Lower lobe of right lung (tissue), 2 donors: ENCODE data around the gene KIR3DL3. TPM values are rescaled to one million over a fixed set of nuclear protein-coding genes. Genes with fewer than 3 reads are reported as not detected.
"Not testable (repeated sequence)": the region's sequence is repeated elsewhere in the genome, so short reads cannot be mapped to it uniquely, and the experiment has no call there.

Experiments
- ATAC-seq, 2 donors: fragments of 200-7000 bp; cut with Tn5 transposase; one replicate each; pipeline ENCODE4 v1.9.1; 2020 to 2022; ENCODE audit warnings: mild to moderate bottlenecking in 2 of 2, moderate library complexity in 2 of 2
- DNase-seq: peaks from one replicate; pipeline ENCODE4 v3.0.0-alpha.2; 2020
- H3K27ac ChIP-seq: fragments of 200-600 bp; one replicate; pipeline ENCODE4 v1.8.0; 2022
- H3K27me3 ChIP-seq: fragments of 200-600 bp; one replicate; pipeline ENCODE4 v1.8.0; 2022; ENCODE audit warnings: low read depth
- H3K36me3 ChIP-seq: fragments of 200-600 bp; one replicate; pipeline ENCODE4 v1.8.0; 2022; ENCODE audit warnings: mild to moderate bottlenecking
- H3K4me1 ChIP-seq: fragments of 200-600 bp; one replicate; pipeline ENCODE4 v1.8.0; 2022
- H3K4me3 ChIP-seq: fragments of 200-600 bp; one replicate; pipeline ENCODE4 v1.8.0; 2022; ENCODE audit warnings: mild to moderate bottlenecking
- H3K9me3 ChIP-seq: fragments of 200-600 bp; one replicate; pipeline ENCODE4 v1.8.0; 2022
- intact Hi-C: fragments of 100-400 bp; cut with DNase I; formaldehyde crosslinking; loops from one replicate; pipeline ENCODE4 v1.11.0; 2022
- total RNA-seq: library from RNA; stranded (reverse); fragmentation: NEBNext Ultra II Directional; extraction: Animal tissue kit (Norgen Biotek cat#: 25700); gene quantifications from one replicate; pipeline ENCODE4 v1.2.1, GENCODE V29; 2021
- donor health status: DM: no; HTN: yes; CAD: no; lungs with severe emphysema.

Gene KIR3DL3
- total RNA-seq, 1 donor from 2014 or later: not detected

- H3K9me3 ChIP-seq, DNase-seq, H3K36me3 ChIP-seq, ATAC-seq, intact Hi-C loops, H3K27me3 ChIP-seq, H3K4me3 ChIP-seq, H3K27ac ChIP-seq, H3K4me1 ChIP-seq: not testable (repeated sequence)
These were observed 46.3 kb downstream of the KIR3DL3 start for GRCh38 chr19:54770511-54770910.

DNA sequence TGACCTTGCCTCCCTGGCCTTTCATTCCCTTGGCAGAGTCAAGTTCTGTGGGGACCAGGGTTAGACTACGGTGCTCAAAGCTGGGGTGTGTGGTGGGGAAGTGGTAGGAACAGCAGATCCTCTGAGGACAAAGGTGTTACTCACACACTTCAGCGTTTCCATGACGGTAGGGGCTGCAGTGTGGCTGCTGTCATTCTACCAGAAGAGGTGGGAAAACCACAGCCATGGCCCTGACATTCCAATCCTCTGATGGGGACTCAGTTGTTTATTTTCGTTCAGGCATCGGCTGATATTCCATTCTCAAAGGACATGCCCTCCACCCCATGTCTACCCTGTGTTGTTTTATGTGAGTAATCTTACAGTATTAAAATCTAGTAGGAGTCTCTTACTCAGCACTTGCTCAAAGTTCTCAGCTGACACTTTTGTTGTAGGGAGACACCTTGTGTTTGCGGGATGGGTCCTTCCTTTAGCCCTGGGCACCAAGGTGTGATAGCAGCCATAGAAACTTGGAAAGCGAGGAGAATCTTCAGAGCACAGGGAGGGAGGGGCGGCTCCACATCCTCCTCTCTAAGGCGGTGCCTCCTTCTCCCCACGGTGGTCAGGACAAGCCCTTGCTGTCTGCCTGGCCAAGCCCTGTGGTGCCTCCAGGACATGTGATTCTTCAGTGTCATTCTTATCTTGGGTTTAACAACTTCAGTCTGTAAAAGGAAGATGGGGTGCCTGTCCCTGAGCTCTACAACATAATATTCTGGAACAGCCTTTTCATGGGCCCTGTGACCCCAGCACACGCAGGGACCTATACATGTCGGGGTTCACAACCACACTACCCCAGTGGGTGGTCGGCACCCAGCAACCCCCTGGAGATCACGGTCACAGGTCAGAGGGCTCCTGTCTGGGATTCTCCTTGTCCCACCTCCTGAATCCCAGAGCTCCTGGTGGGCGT lies 47.0 kb downstream of the KIR3DL3 start:
- H3K27me3 ChIP-seq, H3K9me3 ChIP-seq, H3K4me1 ChIP-seq, H3K36me3 ChIP-seq, DNase-seq, H3K4me3 ChIP-seq, ATAC-seq, H3K27ac ChIP-seq, intact Hi-C loops: not testable (repeated sequence)

DNA sequence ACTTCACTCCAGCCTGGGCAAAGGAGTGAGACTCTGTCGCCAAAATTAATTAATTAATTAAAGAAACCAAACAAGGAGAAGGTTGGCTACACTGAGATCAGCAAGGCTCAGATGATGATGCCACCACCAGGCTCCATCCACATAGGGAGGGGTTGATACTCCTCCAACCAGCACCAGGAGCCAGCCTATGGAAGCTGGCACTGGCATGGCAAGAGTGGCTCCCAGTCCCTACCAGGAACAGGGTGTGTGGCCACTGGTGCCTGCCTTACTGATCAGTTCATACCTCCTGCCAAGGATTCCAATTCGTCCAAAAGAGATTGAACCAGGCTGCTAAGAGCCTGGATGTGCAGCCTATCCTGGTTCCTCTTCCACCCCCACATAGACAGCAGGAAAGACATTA lies 48.4 kb downstream of the KIR3DL3 start:
- H3K4me3 ChIP-seq, H3K4me1 ChIP-seq, ATAC-seq, H3K27me3 ChIP-seq, H3K9me3 ChIP-seq, H3K36me3 ChIP-seq, DNase-seq, intact Hi-C loops, H3K27ac ChIP-seq: not testable (repeated sequence)

DNA sequence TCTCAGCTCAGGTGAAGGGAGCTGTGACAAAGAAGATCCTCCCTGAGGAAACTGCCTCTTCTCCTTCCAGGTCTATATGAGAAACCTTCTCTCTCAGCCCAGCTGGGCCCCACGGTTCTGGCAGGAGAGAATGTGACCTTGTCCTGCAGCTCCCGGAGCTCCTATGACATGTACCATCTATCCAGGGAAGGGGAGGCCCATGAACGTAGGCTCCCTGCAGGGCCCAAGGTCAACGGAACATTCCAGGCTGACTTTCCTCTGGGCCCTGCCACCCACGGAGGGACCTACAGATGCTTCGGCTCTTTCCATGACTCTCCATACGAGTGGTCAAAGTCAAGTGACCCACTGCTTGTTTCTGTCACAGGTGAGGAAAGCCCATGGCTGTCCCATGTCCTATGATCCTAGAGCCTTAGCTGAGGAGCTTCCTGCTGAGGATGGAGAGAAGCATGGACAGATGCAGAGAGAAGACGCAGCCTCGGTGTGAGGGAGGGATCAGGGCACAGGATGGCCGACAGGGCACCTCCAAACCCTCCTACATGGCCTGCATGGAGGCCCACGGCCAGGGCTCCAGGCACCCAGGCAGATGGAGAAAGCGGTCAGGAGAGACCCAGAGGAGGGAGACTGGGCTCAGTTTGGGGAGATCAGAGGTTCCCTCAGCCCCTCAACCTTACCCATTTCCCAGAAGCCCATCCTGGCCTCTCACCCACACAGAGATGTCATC lies 51.0 kb downstream of the KIR3DL3 start:
- H3K27me3 ChIP-seq, ATAC-seq, H3K9me3 ChIP-seq, H3K27ac ChIP-seq, intact Hi-C loops, DNase-seq, H3K4me1 ChIP-seq, H3K36me3 ChIP-seq, H3K4me3 ChIP-seq: not testable (repeated sequence)

DNA sequence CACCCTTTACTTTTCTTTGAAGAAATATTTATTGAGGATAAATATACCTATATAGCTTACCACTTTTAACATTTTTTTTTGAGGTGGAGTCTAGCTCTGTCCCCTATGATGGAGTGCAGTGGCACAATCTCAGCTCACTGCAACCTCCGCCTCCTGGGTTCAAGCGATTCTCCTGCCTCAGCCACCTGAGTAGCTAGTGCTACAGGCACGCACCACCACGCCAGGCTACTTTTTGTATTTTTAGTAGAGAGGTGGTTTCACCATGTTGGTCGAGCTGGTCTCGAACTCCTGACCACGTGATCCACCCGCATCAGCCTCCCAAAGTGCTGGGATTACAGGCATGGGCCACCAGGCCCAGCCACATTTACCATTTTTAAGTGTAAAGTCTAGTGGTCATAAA lies 51.6 kb downstream of the KIR3DL3 start:
- H3K4me1 ChIP-seq, DNase-seq, intact Hi-C loops: not testable (repeated sequence)

DNA sequence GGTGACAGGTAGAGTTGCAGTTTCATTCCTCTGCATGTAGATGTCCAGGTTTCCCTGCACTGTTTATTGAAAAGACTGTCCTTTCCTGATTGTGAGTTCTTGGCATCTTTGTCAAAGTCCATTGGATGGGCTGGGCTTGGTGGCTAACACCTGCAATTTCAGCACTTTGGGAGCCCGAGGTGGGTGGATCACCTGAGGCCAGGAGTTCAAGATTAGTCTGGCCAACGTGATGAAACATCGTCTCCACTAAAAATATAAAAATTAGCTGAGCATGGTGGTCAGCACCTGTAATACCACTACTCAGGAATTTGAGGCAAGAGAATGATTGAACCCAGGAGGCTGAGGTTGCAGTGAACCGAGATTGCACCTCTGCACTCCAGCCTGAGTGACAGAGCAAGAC lies 53.6 kb downstream of the KIR3DL3 start:
- intact Hi-C loops, ATAC-seq, H3K4me1 ChIP-seq, H3K27ac ChIP-seq, H3K27me3 ChIP-seq, H3K9me3 ChIP-seq, DNase-seq, H3K36me3 ChIP-seq, H3K4me3 ChIP-seq: not testable (repeated sequence)

More for the DNA sequence above, 51.6 kb downstream of the KIR3DL3 start:
- H3K4me3 ChIP-seq, H3K27me3 ChIP-seq, H3K36me3 ChIP-seq, ATAC-seq, H3K9me3 ChIP-seq, H3K27ac ChIP-seq: not testable (repeated sequence)

GRCh38 chr19:54778896-54779295 lies 54.7 kb downstream of the KIR3DL3 start:
- ATAC-seq, H3K36me3 ChIP-seq, H3K27me3 ChIP-seq, H3K9me3 ChIP-seq, H3K4me1 ChIP-seq, H3K4me3 ChIP-seq, DNase-seq, H3K27ac ChIP-seq, intact Hi-C loops: not testable (repeated sequence)

- intact Hi-C loops, DNase-seq: not testable (repeated sequence)
These were observed 58.7 kb downstream of the KIR3DL3 start for GRCh38 chr19:54782916-54783315.

More at GRCh38 chr19:54782916-54783315, 58.7 kb downstream of the KIR3DL3 start:
- not testable (repeated sequence) for H3K4me1 ChIP-seq, H3K27me3 ChIP-seq, H3K4me3 ChIP-seq, H3K27ac ChIP-seq, H3K9me3 ChIP-seq, ATAC-seq, H3K36me3 ChIP-seq

Other genes with a start within 250 kb of the KIR3DL3 start
- 0.95 TPM for gene LAIR2, start 221.6 kb upstream of the KIR3DL3 start, total RNA-seq
- gene LILRA2, start 150.7 kb upstream of the KIR3DL3 start, total RNA-seq: 25.3 TPM
- 7.6 TPM for gene LILRA1, start 130.8 kb upstream of the KIR3DL3 start, total RNA-seq
- 43.3 TPM for gene LILRB1, start 94.0 kb upstream of the KIR3DL3 start, total RNA-seq
- 43.7 TPM for gene LILRB4, start 61.5 kb upstream of the KIR3DL3 start, total RNA-seq
- 0.38 TPM for gene KIR2DL3, start 14.1 kb downstream of the KIR3DL3 start, total RNA-seq
- gene KIR2DL1, start 45.4 kb downstream of the KIR3DL3 start, total RNA-seq: 0.83 TPM
- gene KIR2DL4, start 79.2 kb downstream of the KIR3DL3 start, total RNA-seq: 0.38 TPM
- gene KIR3DL1, start 92.0 kb downstream of the KIR3DL3 start, total RNA-seq: 0.71 TPM
- gene KIR2DS4, start 108.2 kb downstream of the KIR3DL3 start, total RNA-seq: 0.38 TPM
- gene KIR3DL2, start 126.0 kb downstream of the KIR3DL3 start, total RNA-seq: not detected
- 6.7 TPM for gene FCAR, start 149.8 kb downstream of the KIR3DL3 start, total RNA-seq
- gene NCR1, start 181.7 kb downstream of the KIR3DL3 start, total RNA-seq: 2.4 TPM
- gene NLRP7, start 223.1 kb downstream of the KIR3DL3 start, total RNA-seq: 0.15 TPM
- gene NLRP2, start 241.9 kb downstream of the KIR3DL3 start, total RNA-seq: 22.7 TPM